ENCODE results near the gene DCLK1. TPM values are rescaled to one million over a fixed set of nuclear protein-coding genes. Genes with fewer than 3 reads are reported as not detected.
A peak's percentile ranks its signal among the peaks of the same experiment; 100 is the strongest.
"Not testable (repeated sequence)": the region's sequence is repeated elsewhere in the genome, so short reads cannot be mapped to it uniquely, and the experiment has no call there.

Gene DCLK1
- total RNA-seq, 1 experiment from 2014 or later = 6.7 TPM

DNA sequence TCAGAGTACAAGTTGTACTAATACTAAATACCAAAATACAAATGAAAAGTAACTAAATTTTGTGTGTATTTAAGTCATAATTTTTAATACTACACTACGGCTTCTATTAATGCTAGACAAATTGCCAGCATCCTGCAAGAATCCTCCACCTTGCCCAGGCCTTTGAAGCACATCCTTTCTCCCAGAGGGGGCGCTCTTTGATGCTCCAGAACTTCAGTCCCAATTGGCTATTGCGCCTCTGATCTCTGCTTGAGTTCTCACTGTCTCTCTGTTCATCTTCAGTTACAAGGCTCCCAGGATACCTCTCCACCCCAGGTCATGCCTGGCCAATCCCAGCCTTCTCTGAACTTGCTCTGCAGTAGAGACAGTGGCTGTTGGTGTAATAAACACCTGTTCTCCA, 141.0 kb downstream of the DCLK1 start:
- DNase-seq (ENCODE audit: extremely low read depth, low read depth) = no peak

DNA sequence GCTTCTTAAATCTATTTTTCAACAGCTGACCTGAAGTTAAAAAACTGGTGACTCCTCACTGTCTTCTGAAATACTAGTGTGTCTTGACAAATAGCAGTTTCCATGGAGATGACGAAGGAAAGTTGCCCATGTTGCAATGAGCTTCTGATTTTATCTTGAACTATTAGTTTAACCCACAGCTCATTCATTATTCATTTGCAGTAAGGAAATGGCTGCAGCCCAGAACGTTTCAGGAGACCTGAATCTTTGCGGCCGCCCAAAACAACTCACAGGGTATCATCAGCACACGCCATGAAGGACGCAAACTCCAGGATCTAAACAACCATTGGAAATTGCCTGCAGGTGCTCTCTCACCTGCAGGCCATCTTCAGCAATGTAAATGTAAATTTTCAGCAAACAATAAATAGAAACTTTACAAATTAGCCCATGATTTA, 142.5 kb downstream of the DCLK1 start:
- no peak for DNase-seq (ENCODE audit: extremely low read depth, low read depth)

DNA sequence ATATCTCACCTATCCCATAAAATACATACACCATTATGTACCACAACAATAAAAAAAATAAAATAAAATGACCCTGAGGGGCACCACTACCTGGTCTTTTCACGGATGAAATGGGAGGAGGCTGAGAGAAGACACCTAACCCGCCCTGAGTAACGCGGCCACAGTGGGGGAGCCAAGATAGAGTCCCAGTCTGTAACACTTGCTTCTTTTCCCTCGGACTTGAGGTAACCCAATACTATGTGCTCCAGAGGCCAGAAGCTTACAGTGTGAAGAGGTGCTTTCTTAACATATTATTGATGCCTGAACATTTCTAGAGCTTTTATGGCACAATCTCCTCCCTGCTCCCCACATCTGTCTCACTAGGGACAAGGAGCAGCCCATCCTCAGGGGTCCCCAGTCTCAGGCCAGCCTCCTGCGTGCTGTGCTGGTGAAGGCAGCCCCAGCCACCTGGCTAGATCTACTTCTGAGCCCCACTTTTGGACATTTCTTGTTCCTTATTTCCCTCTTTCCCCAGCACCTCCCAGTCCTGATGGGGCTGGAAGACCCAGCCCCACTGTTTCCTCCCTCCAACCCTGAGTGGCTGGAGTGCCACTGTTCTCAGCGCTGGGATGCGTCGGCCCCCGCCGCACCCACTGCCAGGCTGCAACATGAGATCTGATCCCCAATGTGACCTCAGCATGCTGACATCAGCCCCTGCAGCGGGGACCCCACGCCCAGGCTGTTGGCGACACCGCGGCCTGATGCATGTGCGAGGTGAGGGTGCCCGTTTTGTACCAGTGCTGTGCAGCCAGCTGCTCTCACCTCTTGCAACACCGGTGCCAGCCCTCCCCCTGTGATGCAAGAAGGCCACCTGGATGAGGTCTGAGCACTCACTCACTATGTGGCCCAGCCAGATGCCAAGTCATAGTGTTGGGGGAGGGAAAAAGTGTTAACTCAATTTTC, 143.3 kb downstream of the DCLK1 start:
- no peak for DNase-seq (ENCODE audit: extremely low read depth, low read depth)

DNA sequence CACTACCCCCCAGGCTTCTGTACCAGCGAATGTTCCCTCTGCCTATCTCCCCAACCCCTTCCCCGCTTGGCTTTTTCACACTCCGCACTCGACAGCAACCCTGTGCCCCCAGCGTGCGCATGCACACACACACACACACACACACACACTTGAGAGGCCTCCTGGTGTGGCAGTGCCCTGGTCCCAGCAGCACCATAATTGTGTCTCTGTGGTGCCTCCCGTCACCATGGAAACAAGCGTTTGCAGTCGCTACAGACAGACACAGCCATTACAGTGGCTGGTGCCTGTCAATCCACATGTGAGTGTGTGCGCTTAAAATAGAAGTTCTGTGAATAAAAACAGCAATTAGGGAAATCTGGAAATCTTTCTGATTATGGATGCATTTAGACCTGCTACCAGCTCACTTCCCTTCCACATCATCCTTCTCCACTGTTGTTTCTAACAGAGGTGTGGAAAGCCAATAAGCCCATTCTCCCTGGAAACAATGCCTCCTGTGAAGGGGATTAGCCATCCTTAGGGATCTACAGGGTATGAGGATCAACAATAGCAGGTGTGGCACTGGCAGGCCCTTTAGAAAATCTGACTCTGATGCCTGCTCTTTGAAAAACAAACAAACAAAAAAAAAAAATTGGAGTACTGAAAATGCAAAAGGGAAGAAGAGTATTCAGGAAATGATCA, 146.3 kb downstream of the DCLK1 start:
- DNase-seq (ENCODE audit: extremely low read depth, low read depth) = no peak

DNA sequence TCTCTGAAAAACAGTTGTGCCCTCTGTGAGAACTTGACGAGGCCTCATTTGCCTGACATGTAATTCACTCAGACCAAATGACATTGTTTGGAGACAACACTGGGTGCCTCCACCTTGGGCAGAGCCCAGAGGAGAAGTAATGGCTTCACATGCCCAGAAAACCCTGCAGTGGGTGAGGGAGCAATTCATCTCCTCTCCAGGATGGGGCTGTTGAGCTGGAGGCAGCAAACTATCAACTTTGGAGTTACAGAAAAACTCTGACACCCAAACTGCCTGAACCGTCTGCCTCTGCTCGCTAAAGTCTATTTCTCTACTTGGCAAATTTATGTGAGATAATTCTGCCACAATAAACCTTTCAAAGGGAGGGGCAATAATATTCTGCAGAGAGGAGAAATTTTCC, 146.9 kb downstream of the DCLK1 start:
- DNase-seq (ENCODE audit: extremely low read depth, low read depth) = no peak

DNA sequence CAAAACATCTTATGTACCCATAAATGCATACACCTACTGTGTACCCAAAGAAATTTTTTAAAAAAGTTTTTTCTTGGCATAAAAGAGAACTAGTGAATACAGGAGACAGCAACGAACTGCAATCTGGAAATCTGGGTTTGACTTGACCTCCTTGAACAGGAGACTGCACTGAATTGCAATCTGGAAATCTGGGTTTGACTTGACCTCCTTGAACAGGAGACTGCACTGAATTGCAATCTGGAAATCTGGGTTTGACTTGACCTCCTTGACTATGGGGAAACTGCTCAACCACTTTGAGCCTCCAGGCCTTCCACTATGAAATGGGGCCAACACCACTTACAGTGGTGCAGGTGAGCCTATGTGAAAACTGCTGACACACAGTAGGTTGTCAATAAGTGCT, 147.5 kb downstream of the DCLK1 start:
- not testable (repeated sequence) for DNase-seq (ENCODE audit: extremely low read depth, low read depth)

DNA sequence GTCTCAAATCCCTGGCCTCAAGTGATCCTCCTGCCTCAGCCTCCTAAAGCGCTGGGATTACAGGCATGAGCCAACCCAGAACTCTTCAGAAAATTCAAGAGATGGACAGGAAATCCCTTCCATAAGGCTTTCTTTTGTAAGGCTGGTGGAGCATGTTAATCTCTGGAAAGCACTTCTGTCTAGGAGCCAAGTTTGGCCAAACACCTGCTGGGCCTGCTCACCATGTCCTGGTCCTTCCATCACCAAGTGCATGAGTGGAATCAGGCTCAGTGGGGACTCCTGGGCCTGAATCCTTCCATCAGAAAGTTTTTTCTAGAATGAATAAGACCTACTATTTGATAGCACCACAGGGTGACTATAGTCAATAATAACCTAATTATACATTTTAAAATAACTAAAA, 148.0 kb downstream of the DCLK1 start:
- DNase-seq (ENCODE audit: extremely low read depth, low read depth) = no peak

DNA sequence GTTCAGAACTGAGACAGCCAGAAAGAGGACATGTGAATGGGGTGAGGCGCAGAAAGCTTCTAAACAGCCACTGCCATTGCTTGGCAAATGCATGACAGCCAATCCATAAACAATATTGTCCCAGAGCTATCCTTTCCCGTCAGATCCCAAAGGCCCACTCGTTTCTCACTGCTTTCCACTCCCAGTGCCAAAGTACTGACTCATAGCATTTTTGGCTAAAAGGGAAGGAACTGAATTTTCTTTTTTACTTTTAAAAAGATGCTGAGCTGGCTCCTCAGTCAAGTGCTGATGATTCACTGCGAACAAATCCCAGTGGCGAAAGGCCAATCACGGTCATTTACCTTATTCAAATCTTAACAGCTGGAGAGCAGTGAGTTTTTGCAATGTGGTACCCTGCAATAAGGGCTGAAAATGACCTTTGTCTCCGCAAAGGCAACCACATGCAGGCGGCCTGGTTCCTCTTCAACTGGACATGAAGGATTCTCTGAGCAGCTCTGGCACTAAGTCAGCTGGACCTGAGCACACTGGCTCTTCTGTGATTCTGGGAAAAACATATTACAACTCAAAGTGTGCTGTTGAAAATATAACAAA, 151.7 kb downstream of the DCLK1 start:
- DNase-seq (ENCODE audit: extremely low read depth, low read depth) = no peak

DNA sequence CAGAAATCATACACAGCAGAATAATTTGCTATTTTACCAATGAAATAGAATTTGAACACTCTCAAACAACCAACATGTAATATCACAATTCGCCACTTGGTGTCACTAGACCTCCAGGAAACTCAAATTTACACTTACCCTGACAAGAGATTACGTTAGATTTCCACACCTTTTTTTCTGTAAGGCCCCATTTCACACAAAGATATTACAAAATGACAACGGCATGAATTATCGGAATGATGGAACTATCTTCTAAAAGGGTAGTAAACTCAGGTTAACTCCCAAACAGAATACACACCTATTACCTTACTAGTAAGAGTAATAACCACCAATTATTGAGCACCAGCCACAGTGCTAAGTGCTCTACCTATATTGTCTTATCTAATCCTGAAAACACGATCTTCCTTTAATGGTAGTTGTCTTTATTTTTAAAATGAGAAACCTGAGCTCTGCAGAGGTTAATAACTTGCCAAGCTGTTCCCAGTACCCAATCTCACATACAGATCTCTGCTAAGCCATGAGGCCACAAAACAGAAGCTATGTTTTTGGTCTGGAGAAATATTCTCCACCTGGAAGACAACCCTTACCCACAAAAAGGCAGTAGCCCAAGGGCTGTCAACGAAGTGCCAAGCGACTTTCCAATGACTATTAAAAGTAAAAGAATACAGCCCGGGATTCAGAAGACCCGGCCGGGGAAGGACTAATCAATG, 152.4 kb downstream of the DCLK1 start:
- peak; percentile 55 for DNase-seq (ENCODE audit: extremely low read depth, low read depth)

DNA sequence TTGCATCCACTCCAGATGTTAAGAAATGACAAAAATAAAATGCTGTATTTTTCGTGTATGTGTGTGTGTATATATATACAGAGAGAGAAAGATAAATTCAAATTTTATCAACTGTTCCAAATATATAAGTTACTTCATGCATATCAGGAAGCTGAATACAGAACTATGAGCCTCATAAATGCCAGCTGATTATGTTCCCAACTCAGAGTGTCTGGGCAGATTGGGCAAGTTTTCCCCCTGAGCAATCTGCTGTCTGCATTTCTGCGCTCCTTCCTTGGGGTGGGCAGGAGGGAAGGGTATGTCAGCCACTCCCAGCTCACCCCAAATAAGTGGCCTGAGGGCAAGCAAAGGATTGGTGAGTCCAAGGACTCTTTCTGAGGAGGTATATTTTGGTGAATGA, 154.1 kb downstream of the DCLK1 start:
- DNase-seq (ENCODE audit: extremely low read depth, low read depth) = no peak

DNA sequence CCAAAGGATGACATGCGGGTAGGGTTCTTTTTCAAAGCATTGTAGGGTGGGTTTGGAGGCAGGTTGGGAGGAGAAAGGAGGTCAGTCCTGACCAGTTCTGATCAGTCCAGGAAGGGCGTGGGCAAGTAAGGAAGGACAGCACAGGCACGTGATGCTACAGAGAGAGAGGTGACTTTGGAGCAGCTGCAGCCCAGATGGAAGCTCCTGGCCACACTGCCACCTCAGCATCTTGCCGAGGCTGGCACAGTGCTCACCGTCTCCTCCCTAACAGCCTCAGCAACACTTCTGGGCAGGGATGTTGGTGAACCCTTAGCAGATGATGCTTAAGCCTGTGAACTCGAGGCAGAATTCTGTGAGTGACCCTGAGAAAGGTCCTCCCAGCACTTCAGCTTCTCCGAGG, 155.1 kb downstream of the DCLK1 start:
- DNase-seq (ENCODE audit: extremely low read depth, low read depth) = no peak

DNA sequence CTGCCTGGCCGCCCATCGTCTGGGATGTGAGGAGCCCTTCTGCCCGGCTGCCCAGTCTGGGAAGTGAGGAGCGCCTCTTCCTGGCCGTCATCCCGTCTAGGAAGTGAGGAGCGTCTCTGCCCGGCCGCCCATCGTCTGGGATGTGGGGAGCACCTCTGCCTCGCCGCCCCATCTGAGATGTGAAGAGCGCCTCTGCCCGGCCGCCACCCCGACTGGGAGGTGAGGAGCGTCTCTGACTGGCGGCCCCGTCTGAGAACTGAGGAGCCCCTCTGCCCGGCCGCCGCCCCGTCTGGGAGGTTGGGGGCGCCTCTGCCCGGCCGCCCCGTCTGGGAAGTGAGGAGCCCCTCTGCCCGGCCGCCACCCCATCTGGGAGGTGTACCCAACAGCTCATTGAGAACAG, 164.2 kb downstream of the DCLK1 start:
- DNase-seq (ENCODE audit: extremely low read depth, low read depth) = not testable (repeated sequence)

DNA sequence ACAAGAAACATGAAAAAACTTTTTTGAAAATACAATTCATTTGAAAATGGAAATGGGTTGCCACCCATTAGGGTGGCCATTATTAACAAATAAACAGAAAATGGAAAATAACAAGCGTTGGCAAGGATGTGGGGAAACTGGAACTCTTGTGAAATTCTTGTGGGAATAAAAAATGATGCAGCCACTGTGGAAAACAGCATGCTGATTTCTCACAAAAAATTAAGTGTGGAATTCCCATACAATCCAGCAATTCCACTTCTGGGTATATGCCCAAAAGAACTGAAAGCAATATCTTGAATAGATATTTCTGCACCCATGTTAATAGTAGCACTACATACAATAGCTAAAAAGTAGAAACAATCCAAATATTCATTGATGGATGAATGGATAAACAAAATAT, 165.2 kb downstream of the DCLK1 start:
- DNase-seq (ENCODE audit: extremely low read depth, low read depth) = no peak

DNA sequence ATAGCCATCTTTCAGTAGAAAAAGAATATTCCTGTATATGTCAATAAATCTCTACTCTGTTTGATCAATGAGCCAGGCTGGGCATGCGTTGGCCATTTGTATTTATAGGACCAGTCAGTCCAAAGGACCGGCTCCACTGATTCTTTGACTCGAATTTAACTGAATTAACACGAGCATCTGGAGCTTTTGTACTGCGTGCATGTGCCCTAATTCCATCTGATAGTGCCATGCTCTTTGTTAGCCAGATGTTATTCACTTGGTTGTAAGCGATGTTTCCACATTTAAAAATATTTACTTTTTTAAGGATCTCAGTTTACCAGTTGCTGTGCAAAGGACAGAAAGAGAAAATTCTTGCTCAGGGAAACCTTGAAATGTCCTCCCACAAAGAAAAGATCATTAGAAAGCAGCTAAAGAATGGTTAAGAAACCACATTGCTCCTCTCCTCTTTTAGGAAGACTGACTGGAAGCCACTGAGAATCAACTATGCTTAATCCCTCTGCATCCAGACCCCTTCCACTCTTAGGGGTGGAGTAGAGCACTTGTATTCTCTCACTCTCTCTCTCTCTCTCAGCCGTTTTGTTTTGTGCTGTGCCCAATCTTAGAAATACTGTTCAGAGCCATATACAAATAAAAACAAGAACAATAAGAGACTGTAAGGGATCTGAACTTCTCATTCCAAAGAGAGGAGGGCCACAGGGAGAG, 165.8 kb downstream of the DCLK1 start:
- DNase-seq (ENCODE audit: extremely low read depth, low read depth) = no peak

DNA sequence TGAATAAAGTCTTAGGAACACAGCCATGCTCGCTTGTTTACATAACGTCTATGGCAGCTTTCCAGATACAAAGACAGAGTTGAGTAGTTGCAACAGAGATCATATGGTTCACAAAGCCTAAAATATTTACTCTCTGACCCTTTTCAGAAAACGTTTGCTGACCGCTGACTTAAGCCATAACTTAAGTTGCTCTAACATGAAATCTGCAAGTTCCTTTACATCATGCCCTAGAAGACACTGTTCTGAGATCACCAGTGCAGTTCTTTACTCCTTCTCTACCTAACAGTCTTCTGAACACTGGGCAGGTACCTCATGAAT, 166.4 kb downstream of the DCLK1 start:
- DNase-seq (ENCODE audit: extremely low read depth, low read depth) = no peak

DNA sequence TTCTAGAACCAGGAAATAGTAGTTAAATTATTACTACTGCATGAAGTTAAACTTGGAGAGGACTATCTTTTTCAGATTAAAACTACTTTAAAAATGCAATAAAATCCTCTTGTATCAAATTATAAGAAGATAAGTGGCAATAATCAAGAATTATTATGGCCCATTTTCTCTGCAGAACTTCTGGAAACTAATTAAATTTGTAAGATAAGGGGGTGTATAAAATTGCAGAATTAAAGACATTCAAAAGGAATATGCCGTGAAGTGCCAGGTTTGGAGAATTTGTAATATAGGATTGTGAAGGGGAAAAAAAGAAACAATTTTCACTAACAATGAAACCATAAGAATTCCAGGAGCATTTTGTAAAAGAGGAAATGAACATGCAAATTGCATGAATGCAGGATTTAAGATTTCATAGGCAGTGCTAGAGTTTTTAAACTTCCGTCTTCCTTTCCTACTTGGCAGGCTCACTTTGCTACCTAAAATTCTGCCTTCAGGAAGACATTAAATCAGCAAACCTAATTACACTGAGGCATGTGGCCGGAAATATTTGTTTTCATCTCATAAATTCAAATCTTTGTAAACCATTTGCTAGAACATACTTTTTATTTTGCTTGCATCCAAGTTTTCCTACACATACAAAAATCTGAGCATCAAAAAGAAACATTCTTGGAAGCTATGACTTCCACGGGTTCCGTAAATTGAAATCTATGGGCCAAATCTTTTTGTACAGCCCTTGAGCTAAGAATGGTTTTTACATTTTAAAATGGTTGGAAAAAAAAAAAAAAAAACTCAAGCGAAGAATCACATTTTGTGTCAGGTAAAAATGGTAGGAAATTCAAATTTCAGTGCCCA, 166.9 kb downstream of the DCLK1 start:
- DNase-seq (ENCODE audit: extremely low read depth, low read depth) = no peak

DNA sequence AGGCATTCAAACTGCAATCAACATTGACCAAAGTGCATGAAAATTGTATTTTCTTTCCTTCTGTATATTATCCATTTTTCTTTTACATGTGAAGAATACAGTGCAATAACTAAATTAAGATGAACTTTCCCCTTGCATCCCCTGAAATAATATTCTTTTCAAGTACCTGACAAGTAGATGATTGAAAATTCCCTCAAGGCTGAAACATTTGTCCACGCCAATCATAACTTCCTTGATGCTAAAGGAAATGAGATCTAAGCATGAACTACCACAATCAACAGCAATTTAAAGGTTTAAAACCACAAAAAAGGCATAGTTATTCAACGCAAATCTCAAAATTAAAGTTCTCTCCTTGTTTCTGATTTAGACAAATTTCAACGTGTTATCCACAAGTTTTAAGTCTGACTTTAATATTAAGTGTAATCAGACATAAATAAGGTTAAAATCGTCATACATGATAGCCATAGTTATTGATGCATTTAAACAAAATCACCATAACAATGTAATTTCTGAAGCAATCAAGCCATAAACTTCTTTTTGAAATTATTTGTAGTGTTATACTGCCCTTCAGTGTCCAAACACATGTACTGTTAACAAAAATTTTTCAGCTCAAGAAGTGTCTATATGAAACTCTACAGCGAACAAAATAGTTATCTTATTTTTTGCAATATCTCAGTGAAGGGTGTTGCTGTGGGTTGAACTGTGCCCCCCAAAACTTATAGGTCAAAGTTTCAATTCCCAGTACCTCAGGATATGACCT, 169.5 kb downstream of the DCLK1 start:
- DNase-seq (ENCODE audit: extremely low read depth, low read depth) = no peak

DNA sequence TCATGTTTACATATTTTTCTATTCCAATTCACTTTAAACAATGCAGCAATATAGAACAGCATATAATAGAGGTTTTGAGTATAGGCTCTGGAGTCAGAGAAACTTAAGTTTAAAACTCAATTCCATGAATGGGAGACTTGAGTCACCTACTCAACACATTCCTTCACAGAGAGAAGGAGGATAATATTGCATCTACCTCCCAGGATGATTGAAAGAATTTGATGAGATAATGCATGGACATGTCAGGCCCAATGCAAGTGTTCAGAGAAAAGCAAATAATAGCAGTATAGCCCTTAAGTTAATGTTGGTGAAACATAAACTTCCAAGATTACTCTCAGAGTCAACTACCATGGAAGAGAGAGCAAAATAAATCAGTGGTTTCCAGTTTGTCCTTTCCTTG, 170.2 kb downstream of the DCLK1 start:
- DNase-seq (ENCODE audit: extremely low read depth, low read depth) = no peak

DNA sequence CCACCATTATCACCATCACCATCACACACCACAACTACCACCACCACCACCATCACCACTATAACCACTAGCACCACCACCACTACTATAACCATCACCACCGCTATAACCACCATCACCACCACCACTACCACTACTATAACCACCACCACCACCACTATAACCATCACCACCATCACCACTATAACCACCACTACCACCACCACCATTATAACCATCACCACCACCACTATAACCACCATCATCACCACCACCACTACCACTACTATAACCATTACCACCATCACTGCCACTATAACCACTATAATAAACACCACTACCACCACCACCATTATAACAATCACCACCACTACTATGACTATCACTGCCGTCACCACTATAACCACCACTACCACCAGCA, 173.2 kb downstream of the DCLK1 start:
- DNase-seq (ENCODE audit: extremely low read depth, low read depth) = no peak
